Gastrocnemius medialis (tissue), 4 donors: ENCODE results near the gene SELENOK.

Source experiments
- POLR2A ChIP-seq, 2 donors: fragments of 450-650 bp; IDR thresholded peaks; one replicate each; pipeline ENCODE4 v1.6.1; 2017; ENCODE audit warnings: antibody characterized with exemption in 2 of 2, mild to moderate bottlenecking in 2 of 2, moderate library complexity in 2 of 2
- TF ChIP-seq, protein P1 (sequence below), 5 experiments: fragments of 450-650 bp in 3 of 5; fragments of 200-600 bp in 2 of 5; sonication (generic) in 2 of 5; IDR thresholded peaks in 4 of 5; conservative IDR thresholded peaks in 1 of 5; 1 replicate in 4 of 5; 2 replicates in 1 of 5; pipeline ENCODE4 v1.5.1; 2016 to 2019; ENCODE audit warnings: antibody characterized with exemption in 5 of 5, mild to moderate bottlenecking in 3 of 5, moderate library complexity in 3 of 5

DNA sequence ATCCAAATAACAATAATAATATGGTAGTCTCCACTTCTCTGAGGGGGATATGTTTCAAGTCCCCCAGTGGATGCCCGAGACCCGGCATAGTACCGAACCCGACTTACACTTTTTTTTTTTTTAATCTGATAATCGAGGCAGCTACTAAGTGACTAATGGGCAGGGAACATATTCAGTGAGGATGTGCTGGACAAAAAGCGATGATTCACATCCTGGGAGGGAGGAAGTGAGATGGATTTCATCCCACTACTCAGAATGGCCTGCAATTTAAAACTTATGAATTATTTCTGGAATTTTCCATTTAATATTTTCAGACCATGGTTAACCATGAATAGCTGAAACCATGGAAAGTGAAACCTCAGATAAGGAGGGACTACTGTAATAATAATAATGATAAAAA lies 49.5 kb upstream of the SELENOK start:
- TF ChIP-seq, protein P1, sequence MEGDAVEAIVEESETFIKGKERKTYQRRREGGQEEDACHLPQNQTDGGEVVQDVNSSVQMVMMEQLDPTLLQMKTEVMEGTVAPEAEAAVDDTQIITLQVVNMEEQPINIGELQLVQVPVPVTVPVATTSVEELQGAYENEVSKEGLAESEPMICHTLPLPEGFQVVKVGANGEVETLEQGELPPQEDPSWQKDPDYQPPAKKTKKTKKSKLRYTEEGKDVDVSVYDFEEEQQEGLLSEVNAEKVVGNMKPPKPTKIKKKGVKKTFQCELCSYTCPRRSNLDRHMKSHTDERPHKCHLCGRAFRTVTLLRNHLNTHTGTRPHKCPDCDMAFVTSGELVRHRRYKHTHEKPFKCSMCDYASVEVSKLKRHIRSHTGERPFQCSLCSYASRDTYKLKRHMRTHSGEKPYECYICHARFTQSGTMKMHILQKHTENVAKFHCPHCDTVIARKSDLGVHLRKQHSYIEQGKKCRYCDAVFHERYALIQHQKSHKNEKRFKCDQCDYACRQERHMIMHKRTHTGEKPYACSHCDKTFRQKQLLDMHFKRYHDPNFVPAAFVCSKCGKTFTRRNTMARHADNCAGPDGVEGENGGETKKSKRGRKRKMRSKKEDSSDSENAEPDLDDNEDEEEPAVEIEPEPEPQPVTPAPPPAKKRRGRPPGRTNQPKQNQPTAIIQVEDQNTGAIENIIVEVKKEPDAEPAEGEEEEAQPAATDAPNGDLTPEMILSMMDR (IDR thresholded peaks at IDR 0.05 in 4 of 5, conservative IDR thresholded peaks at IDR 0.05 in 1 of 5), result no peak
- no peak for TF ChIP-seq POLR2A (IDR thresholded peaks at IDR 0.05)
